CD14-positive monocyte (primary cell): ENCODE measurements around the gene CAPS2. TPM values are rescaled to one million over a fixed set of nuclear protein-coding genes. Genes with fewer than 3 reads are reported as not detected.

ENCODE experiments used
- DNase-seq, 3 donors: peaks; one replicate each; pipeline ENCODE4 v3.0.0-alpha.2; 2011 to 2022
- H2AFZ ChIP-seq: 2 replicates; pipeline ENCODE4 v1.6.0; 2012; ENCODE audit warnings: mild to moderate bottlenecking, low read depth, low read length, inconsistent platforms; ENCODE audit not compliant: insufficient read depth, poor library complexity, severe bottlenecking
- H3K27ac ChIP-seq, 2 donors: 1 replicate in 1 of 2; 2 replicates in 1 of 2; pipeline ENCODE4 v1.5.1; 2012 to 2013; ENCODE audit warnings: low read length in 2 of 2, control low read depth in 1 of 2, inconsistent platforms in 1 of 2, low read depth in 1 of 2, mild to moderate bottlenecking in 1 of 2
- H3K27me3 ChIP-seq, 2 donors: one replicate each; pipeline versions ENCODE4 v1.6.0 to v1.6.1; 2011 to 2013; ENCODE audit warnings: low read length in 2 of 2; ENCODE audit not compliant: control insufficient read depth in 2 of 2, insufficient read depth in 2 of 2
- H3K36me3 ChIP-seq, 2 donors: replicated peaks in 1 of 2; 1 replicate in 1 of 2; 2 replicates in 1 of 2; pipeline versions ENCODE4 v1.5.1 to v1.6.1; 2012 to 2013; ENCODE audit warnings: low read length in 2 of 2, control low read depth in 1 of 2, inconsistent platforms in 1 of 2, mild to moderate bottlenecking in 1 of 2; ENCODE audit not compliant: insufficient read depth in 2 of 2, control insufficient read depth in 1 of 2
- H3K4me1 ChIP-seq, 2 donors: 1 replicate in 1 of 2; 2 replicates in 1 of 2; pipeline versions ENCODE4 v1.5.1 to v1.6.1; 2012 to 2013; ENCODE audit warnings: low read length in 2 of 2, control low read depth in 1 of 2, inconsistent platforms in 1 of 2, mild to moderate bottlenecking in 1 of 2, moderate library complexity in 1 of 2; ENCODE audit not compliant: insufficient read depth in 2 of 2, control insufficient read depth in 1 of 2
- H3K4me2 ChIP-seq: replicated peaks from 2 replicates; pipeline ENCODE3; 2012; ENCODE audit warnings: low read length, moderate library complexity, mild to moderate bottlenecking; ENCODE audit not compliant: poor library complexity, severe bottlenecking; ENCODE audit errors: extremely low read depth
- H3K4me3 ChIP-seq, 3 experiments: fragments of 200-600 bp in 1 of 3; sonication (generic) in 1 of 3; replicated peaks in 1 of 3; 1 replicate in 2 of 3; 2 replicates in 1 of 3; pipeline ENCODE4 v1.5.1; 2011 to 2013; ENCODE audit warnings: low read length in 3 of 3, mild to moderate bottlenecking in 3 of 3, control low read depth in 2 of 3, low read depth in 2 of 3, inconsistent platforms in 1 of 3, moderate library complexity in 1 of 3
- H3K79me2 ChIP-seq: 2 replicates; pipeline ENCODE4 v1.6.0; 2012; ENCODE audit warnings: mild to moderate bottlenecking, control low read depth, inconsistent platforms, low read length, moderate library complexity; ENCODE audit not compliant: insufficient read depth
- H3K9ac ChIP-seq: 2 replicates; pipeline ENCODE4 v1.6.0; 2017; ENCODE audit warnings: low read length, mild to moderate bottlenecking; ENCODE audit not compliant: insufficient read depth, poor library complexity, severe bottlenecking
- H3K9me3 ChIP-seq, 2 donors: replicated peaks in 1 of 2; 1 replicate in 1 of 2; 2 replicates in 1 of 2; pipeline versions ENCODE4 v1.5.1 to v1.6.1; 2012 to 2013; ENCODE audit warnings: low read length in 2 of 2, control low read depth in 1 of 2; ENCODE audit not compliant: control insufficient read depth in 1 of 2, insufficient read depth in 1 of 2
- H4K20me1 ChIP-seq: 2 replicates; pipeline ENCODE4 v1.6.0; 2012; ENCODE audit warnings: mild to moderate bottlenecking, low read length, control low read depth, moderate library complexity; ENCODE audit not compliant: insufficient read depth
- H3K27ac Mint-ChIP-seq, 7 donors: one replicate each; pipeline ENCODE4 v1.8.0; 2020; ENCODE audit warnings: mild to moderate bottlenecking in 7 of 7, mixed read lengths in 7 of 7, moderate library complexity in 6 of 7, inconsistent platforms in 2 of 7
- H3K27me3 Mint-ChIP-seq, 3 donors: one replicate each; pipeline ENCODE4 v1.8.0; 2021 to 2022; ENCODE audit warnings: low read depth in 3 of 3, mild to moderate bottlenecking in 3 of 3, mixed read lengths in 3 of 3, moderate library complexity in 3 of 3, inconsistent platforms in 1 of 3
- H3K36me3 Mint-ChIP-seq, 2 donors: one replicate each; pipeline ENCODE4 v1.8.0; 2020; ENCODE audit warnings: mixed read lengths in 2 of 2, inconsistent platforms in 1 of 2, mild to moderate bottlenecking in 1 of 2
- H3K4me1 Mint-ChIP-seq: one replicate; pipeline ENCODE4 v1.8.0; 2020; ENCODE audit warnings: mild to moderate bottlenecking, mixed read lengths
- H3K4me3 Mint-ChIP-seq, 2 donors: one replicate each; pipeline ENCODE4 v1.8.0; 2020; ENCODE audit warnings: mild to moderate bottlenecking in 2 of 2, mixed read lengths in 2 of 2, moderate library complexity in 1 of 2
- H3K9me3 Mint-ChIP-seq, 7 donors: one replicate each; pipeline ENCODE4 v1.8.0; 2020 to 2022; ENCODE audit warnings: mixed read lengths in 7 of 7, mild to moderate bottlenecking in 6 of 7, moderate library complexity in 6 of 7, inconsistent platforms in 2 of 7
- WGBS: methylation state at CpG from one replicate; pipeline ENCODE4 v1.1.5; 2013; ENCODE audit warnings: missing lambda C conversion rate; ENCODE audit not compliant: insufficient coverage; 5-methylcytosine and 5-hydroxymethylcytosine counted together
- intact Hi-C, 2 donors: fragments of 100-400 bp; cut with micrococcal nuclease; formaldehyde crosslinking; loops; one replicate each; pipeline versions ENCODE4 v1.15.0 to v1.15.1; 2023
- polyA plus RNA-seq, 3 donors: library from polyadenylated mRNA; depleted of rRNA in 1 of 3; unstranded in 2 of 3; stranded (reverse) in 1 of 3; fragments of 300-500 nt in 2 of 3; fragments of >200 nt in 1 of 3; fragmentation: Illumina TruSeq in 2 of 3; gene quantifications; 1 replicate in 2 of 3; 2 replicates in 1 of 3; pipeline ENCODE4 v1.2.3, GENCODE V29; 2012 to 2021
- TF ChIP-seq, protein P1 (sequence below): fragments of 200-600 bp; IDR thresholded peaks from one replicate; pipeline ENCODE4 v1.8.0; 2022; ENCODE audit warnings: antibody characterized with exemption, mild to moderate bottlenecking

Gene CAPS2
- polyA plus RNA-seq, 3 donors: 0.36 to 0.49 TPM; not detected in 1

DNA sequence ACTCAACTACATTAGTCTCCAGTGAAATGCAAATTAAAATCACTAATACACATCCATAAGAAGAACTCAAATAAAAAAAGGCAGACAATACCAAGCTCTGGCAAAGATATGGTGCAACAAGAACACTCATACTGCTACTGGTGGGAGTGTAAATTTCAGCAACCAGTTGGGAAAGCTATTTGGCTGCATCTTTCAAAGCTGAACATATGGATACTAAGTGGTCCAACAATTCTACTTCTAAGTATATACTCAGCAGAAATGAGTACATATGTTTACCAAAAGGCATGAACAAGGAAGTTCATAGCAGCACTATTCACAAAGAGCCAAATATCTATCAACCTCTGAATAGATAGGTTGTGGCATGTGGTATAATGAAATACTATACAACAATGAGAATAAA lies 27.3 kb downstream of the CAPS2 start:
- Mint-ChIP-seq H3K36me3 (no peaks in the 10 kb centered on the region), H3K4me1 (no peaks in the 10 kb centered on the region), H3K4me3 (no peak overlapping the region), H3K27me3 (no peaks in the 10 kb centered on the region), H3K27ac (no peak overlapping the region), H3K9me3 (peaks cover 0 to 9% (median 4%) of the 10 kb centered on the region in 7 donors)
- TF ChIP-seq, protein P1, sequence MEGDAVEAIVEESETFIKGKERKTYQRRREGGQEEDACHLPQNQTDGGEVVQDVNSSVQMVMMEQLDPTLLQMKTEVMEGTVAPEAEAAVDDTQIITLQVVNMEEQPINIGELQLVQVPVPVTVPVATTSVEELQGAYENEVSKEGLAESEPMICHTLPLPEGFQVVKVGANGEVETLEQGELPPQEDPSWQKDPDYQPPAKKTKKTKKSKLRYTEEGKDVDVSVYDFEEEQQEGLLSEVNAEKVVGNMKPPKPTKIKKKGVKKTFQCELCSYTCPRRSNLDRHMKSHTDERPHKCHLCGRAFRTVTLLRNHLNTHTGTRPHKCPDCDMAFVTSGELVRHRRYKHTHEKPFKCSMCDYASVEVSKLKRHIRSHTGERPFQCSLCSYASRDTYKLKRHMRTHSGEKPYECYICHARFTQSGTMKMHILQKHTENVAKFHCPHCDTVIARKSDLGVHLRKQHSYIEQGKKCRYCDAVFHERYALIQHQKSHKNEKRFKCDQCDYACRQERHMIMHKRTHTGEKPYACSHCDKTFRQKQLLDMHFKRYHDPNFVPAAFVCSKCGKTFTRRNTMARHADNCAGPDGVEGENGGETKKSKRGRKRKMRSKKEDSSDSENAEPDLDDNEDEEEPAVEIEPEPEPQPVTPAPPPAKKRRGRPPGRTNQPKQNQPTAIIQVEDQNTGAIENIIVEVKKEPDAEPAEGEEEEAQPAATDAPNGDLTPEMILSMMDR: no peak
- Histone ChIP-seq H4K20me1 (no peaks in the 10 kb centered on the region), H3K4me2 (no peak overlapping the region), H3K36me3 (no peaks in the 10 kb centered on the region), H2AFZ (no peak overlapping the region), H3K4me3 (no peak overlapping the region), H3K9ac (no peak overlapping the region), H3K79me2 (no peaks in the 10 kb centered on the region), H3K4me1 (no peaks in the 10 kb centered on the region), H3K9me3 (peaks cover 0 to 6% of the 10 kb centered on the region in 2 donors), H3K27ac (no peak overlapping the region), H3K27me3 (no peaks in the 10 kb centered on the region)
- intact Hi-C loops: no loop called here
- no peak for DNase-seq

DNA sequence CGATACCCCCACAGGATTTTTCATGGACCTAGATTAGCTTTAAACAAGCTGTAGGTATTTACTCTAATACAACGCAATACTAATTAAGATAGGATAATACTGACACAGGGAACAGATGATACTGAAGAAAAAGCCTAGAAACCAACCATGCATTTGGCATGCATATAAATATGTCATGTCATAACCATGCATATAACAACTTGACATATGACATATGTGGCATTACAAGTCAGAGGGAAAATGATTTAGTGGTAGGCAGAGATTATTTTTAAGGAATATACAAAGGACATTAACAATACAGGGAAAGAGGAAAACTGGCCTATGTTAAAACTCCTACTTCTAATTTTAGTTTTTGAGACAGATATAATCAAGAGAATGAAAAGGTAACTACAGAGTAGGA lies 27.9 kb downstream of the CAPS2 start:
- no CpG with 5 or more reads among the region's 2 CpGs for WGBS
- intact Hi-C loops: no loop called here

More for the DNA sequence above, 27.9 kb downstream of the CAPS2 start:
- Histone ChIP-seq H2AFZ (no peak overlapping the region), H4K20me1 (no peaks in the 10 kb centered on the region), H3K4me1 (no peaks in the 10 kb centered on the region), H3K9ac (no peak overlapping the region), H3K4me3 (no peak overlapping the region), H3K4me2 (no peak overlapping the region), H3K36me3 (no peaks in the 10 kb centered on the region), H3K27ac (no peak overlapping the region), H3K79me2 (no peaks in the 10 kb centered on the region), H3K9me3 (peaks cover 0 to 6% of the 10 kb centered on the region in 2 donors), H3K27me3 (no peaks in the 10 kb centered on the region)
- Mint-ChIP-seq H3K27me3 (no peaks in the 10 kb centered on the region), H3K4me1 (no peaks in the 10 kb centered on the region), H3K36me3 (no peaks in the 10 kb centered on the region), H3K27ac (no peak overlapping the region), H3K9me3 (peaks cover 0 to 9% (median 4%) of the 10 kb centered on the region in 7 donors), H3K4me3 (no peak overlapping the region)
- TF ChIP-seq, protein P1: no peak
- no peak for DNase-seq
